ENCODE results near the gene SPEG.

The SPEG gene

GRCh38 chr2:219538504-219538951 is 103.9 kb downstream of the SPEG start:
- DNase-seq, result no peak

- DNase-seq, result no peak
Measured at GRCh38 chr2:219538956-219539788, 104.5 kb downstream of the SPEG start.

GRCh38 chr2:219539926-219540678 is 105.5 kb downstream of the SPEG start:
- DNase-seq, result no peak

- no peak for DNase-seq
Measured at GRCh38 chr2:219540784-219541504, 106.3 kb downstream of the SPEG start.

GRCh38 chr2:219541611-219542180 is 107.1 kb downstream of the SPEG start:
- DNase-seq, result peak; percentile 77

- no peak for DNase-seq
Measured at GRCh38 chr2:219542931-219543595, 108.4 kb downstream of the SPEG start.

GRCh38 chr2:219543596-219544358 is 109.1 kb downstream of the SPEG start, which contains the start of the genes CHPF and TMEM198:
TSS of gene CHPF (minus strand) at chr2:219543809. CDS start at chr2:219543538, 271 bp downstream.
TSS of gene TMEM198 (plus strand) at chr2:219544028. CDS start at chr2:219544728, 700 bp downstream.
- DNase-seq, result peak; percentile 91

- no peak for DNase-seq
Measured at GRCh38 chr2:219544567-219544966, 109.9 kb downstream of the SPEG start.

- DNase-seq, result no peak
Measured at GRCh38 chr2:219545295-219545942, 110.8 kb downstream of the SPEG start.

- DNase-seq, result no peak
Measured at GRCh38 chr2:219545943-219546352, 111.3 kb downstream of the SPEG start.

GRCh38 chr2:219547621-219548020 is 113.0 kb downstream of the SPEG start:
- DNase-seq, result no peak
